ENCODE data around the gene LAMC1.
A peak's percentile ranks its signal among the peaks of the same experiment; 100 is the strongest.

LAMC1 gene

DNA sequence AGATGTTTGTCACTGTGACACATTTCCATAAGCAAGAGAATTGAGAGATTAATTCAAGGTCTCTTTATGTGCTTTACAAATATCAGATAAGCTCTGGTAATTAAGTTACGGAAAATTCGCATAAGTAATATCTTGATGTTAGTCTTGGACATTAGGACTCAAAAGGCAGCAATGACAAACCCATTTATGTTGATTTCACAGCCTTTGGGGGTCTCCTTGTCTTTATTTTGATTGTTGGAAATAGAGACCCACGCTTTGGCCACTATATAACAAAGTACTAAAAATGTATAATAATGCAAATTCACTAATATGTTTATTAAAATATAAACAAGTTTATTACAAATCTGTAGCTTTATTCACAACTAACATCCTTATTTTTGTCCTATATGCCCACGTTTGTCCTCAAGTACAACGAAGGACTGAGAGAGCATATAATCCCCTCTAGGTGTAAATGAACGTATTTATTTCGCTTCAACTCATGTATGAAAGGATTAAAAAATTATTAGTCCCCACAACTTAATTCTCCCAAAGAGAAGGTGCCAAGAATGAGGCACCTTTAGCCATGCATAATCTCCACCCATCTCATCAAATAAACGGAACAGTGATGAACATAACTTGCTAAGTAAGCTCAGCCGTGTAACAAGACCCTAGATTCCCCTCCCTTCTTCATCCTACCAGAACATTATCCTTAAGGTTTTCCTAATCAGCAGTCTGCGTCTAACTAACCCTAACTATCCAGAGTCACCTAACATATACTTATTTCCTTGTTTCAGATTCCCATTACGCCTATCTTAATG is 1.6 kb upstream of the LAMC1 start:
- DNase-seq (ENCODE audit: low read depth in 2 of 2) = no peak

DNA sequence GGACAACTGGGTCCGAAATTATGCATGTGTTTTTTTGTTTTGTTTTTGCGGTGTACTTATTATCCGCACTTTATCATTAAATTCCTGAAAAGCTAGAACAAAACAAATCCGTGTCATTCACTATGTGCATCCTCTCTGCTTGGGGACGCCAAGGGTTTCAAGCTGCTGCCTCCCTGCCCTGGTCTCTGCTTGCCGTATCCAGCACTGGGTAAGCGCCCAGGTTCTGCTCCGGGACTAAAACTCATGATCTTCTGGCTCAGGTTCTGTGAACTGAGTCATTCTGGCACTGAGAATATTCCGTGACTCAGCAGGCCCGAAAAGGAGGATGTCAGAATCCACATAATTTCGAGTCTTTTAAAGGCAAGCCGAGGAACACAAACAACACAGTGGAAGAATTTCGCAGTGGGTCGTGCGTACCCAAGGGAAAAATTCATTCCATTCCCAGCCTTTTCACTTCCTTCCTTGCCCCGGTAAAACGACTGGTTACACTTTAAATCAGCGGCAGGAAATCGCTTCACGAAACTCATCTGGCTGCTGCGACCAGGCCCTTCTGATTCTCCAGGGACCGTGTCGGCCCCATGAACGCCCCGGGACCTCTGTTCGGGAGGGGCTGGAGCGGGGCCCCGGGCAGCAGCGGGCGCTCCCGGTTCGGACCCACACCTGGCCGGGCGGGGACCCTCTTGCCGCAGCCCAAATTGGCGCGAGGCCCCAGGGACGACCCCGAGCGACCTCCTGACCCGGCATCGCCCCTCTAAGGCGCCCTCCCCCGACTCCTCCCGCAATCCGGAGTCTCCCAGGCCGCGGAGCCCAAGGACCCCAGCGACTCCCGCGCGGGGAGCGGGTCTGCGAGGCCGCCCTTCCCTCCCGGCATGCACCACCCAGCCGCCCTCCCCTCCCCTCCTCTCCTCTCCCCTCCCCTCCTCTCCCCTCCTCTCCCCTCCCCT is 746 bp upstream of the LAMC1 start:
- DNase-seq (ENCODE audit: low read depth in 2 of 2) = peak; percentile 24 to 27

DNA sequence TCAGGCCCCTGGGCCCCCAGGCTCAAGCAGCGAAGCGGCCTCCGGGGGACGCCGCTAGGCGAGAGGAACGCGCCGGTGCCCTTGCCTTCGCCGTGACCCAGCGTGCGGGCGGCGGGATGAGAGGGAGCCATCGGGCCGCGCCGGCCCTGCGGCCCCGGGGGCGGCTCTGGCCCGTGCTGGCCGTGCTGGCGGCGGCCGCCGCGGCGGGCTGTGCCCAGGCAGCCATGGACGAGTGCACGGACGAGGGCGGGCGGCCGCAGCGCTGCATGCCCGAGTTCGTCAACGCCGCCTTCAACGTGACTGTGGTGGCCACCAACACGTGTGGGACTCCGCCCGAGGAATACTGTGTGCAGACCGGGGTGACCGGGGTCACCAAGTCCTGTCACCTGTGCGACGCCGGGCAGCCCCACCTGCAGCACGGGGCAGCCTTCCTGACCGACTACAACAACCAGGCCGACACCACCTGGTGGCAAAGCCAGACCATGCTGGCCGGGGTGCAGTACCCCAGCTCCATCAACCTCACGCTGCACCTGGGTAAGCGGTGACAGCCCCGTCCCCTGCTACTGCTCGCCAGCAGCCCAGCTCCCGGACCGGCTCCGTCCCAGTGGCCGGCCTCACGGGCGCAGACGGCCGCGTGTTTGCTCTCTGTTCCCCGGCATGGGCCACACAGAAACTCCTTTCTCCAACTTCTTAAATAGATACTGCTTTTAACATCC is 539 bp downstream of the LAMC1 start:
- peak in 1 of 2 donors; percentile 29 for DNase-seq (ENCODE audit: low read depth in 2 of 2)

DNA sequence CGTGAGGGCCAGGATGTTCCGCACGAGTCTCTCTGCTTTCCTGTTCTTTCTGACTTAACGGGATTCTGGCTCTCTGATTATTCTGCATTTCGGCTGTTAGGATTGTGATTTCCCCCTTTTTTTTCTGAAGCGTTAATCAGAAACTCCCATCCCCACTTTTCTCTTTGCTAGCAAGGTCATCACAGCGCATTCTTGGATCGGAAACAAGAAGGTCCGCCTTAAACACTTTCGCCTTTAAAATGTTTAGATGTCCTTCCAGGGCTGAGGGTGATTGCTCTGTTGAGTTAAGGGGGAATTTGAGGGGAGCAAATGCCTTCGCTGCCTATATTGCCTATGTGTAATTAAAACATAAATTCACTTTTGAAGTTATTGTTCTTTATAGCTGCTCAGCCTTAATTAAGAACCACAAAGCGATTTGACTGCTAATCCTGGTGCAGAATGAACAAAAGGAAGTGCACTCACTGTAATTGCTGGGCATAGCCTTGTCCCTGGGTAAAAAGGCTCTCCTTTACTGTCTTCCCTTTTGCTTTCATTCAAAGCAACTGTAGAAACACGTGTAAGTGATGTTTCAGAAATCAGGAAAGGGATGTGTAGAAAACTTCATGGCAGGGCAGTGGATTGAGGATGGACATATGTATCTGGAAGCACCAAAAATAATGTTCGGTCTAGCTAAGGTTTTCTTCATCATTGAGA is 1.2 kb downstream of the LAMC1 start:
- no peak for DNase-seq (ENCODE audit: low read depth in 2 of 2)

DNA sequence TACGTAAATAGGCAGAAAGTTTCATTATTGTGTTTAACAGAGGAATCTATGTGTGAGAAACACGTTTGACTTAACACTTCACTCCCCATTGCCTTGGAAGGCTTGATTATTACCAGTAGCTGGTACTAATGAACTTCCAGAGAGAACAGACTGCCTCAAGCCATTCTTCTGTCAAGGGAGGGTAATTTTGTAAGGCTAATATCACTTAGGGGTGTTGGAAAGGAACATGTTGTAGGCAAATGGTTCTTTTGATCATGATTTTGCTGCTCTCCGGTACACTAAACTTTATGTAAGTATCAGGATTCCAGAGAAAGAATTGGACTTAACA is 1.8 kb downstream of the LAMC1 start:
- DNase-seq (ENCODE audit: low read depth in 2 of 2) = no peak

DNA sequence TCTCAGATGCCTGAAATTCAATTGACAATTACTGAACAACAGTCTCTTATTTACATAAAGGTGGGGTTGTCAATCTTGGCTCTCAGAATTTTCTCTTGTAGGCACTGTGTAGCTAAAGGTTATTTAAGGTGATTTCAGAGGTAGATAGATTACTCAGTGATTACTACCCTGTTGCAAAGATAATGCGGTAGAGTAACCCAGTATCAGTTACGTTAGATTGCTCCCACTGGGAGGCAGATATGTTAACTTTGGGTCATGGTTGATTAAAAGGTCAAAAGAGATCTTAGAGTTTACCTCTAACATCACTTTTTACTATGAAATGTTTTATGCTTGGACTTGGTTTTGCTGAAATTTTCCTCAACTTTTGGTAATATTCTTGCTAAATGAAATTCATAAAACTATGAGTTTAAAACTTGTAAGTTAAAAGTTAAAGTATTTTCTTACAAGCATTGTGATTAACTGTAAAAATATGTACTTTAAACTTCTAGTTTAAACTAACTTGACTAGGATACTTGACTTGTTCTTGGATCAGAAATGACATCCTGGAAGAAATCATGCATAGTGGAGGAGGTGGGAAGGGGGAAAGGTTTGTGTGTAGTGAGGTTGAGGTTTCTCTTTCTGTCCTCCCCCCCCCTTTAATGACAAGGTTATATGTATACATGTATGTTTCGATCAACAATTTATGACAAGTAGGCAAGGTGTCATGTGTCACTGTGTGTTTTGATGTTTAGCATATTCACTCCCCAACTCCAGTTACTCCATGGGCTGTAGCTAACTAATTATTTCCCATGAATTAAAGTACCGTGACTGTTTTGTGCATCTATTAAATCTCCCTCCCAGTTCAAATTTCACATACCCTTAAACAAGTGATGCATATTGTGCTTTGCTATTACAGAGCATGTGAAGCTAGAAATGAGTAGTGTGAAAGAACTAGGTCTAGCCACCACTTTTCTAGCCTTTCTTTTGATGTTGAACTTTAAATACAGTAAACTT is 2.9 kb downstream of the LAMC1 start:
- DNase-seq (ENCODE audit: low read depth in 2 of 2) = no peak

DNA sequence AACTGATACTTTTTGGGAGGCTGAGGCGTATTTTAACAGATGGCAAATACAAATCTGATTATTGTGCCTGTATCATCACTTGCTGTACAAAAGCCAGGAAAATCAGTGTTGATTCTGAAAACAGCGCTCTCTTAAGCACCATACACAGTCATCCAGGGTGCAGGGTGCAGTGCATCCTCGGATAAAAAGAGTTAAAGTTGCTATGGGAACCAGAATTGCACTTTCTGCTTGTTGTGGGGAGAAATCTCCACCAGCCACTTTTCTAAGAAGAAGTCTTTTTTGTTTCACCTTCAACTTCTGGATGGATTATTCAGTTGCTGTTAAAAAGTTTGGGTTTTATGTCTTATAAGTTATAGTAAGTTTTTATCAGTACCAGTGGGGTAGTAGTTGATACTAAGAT is 3.8 kb downstream of the LAMC1 start:
- no peak for DNase-seq (ENCODE audit: low read depth in 2 of 2)

DNA sequence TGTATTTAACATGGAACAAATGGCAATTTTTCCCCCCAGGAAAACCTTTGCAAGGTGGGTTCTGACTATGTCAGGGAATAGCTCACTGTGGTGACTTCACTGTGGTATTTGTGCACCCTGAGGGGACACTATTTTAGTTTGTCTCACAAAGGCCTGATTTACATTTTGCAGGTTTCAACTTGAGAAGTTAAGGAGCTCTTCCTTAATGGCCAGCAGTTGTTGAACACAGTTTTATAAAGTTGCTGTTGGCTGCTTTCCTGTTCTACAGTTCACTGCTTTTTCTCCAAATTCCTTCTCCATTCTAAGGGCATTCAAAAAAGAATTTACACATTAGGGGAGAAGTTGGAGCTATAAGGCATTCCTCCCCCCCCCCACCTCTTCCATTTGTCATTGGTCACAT is 4.6 kb downstream of the LAMC1 start:
- no peak for DNase-seq (ENCODE audit: low read depth in 2 of 2)

DNA sequence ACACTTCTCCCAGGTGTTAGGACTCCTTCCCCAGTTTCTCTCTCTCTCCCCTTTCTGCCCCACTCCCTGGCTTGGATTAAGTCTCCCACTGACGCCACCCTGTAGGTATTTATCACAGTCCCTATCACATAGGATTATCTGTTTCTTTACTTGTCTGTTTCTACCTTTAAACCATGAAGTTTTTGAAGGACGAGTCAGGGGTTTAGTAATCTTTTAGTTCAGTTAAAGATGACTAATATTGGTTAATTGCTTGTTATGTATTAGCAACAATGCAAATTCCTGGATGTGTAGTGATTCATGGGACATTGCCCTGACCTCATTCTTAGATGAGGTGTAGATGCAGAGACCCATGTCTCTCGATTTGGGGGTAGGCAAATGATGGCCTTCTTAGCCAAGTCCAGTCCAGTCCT is 6.4 kb downstream of the LAMC1 start:
- DNase-seq (ENCODE audit: low read depth in 2 of 2) = no peak

DNA sequence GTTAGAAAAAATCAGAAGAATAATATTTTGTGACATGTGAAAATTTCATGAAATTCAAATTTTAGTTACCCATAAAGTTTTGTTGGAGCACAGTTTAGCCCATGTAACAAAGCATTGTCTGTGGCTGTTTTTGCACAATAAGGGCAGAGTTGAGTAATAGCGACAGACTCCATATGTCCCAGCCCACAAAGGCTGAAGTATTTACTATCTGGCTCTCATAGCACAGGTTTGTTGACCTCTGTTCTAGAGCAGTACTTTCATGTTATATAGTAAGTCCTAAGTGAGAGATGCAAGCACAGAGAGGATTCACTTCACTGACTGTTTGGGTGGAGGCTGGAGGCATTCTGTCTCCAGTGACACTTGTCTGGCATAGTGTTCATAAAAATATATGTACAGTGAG is 6.8 kb downstream of the LAMC1 start:
- no peak for DNase-seq (ENCODE audit: low read depth in 2 of 2)

DNA sequence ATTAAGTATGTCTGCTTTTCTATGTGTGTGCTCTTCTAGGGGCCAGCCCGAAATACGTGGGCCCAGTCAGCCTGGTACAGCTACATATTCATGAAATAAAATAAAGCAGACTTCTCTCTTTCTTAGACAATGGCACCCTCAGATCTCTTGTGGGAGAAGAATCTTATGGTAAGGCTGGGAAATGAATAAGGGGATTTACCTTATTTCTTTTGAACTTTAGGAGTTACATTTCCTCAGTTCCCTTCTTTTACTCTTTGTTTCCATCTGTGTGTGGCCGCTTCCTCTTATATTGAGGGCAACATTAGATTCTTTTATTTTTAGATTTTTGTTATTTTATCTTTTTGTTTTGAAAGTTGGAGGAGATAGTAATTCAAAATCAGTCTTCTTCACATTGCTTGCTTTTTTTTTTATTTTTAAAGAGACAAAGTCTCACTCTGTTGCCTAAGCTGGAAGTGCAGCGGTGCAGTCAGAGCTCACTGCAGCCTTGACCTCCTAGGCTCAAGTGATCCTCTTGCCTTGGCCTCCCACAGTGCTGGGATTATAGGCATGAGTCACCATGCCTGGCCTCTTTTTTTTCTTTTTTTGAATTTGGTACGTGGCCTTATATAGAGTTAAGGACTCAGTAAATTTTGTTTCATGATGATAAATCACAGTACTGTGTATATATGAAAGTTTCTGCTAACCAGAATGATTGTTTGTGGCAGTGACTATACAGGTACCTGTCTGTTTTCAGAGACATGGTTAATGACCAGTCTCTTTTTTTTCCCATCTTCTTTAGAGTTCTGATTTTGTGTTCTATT is 9.1 kb downstream of the LAMC1 start:
- DNase-seq (ENCODE audit: low read depth in 2 of 2) = no peak

DNA sequence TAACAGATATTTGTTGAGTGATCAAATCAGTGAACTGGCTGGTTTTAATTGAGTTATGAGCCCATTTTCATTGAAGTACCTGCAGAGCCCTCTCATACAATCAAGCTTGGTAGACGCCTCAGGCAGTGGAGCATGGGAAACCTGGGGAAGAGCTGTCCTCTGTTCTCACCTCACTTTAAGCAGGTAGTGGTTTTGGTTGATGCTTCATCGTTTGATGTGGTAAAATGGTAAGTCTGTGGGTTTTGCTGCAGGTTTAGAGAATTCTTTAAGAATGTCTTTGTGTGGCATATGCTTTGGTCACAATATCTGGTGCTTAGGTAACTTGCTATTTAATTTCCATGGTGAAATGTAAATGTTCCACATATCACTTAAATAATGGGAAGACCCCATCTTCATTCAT is 10.0 kb downstream of the LAMC1 start:
- DNase-seq (ENCODE audit: low read depth in 2 of 2) = no peak

DNA sequence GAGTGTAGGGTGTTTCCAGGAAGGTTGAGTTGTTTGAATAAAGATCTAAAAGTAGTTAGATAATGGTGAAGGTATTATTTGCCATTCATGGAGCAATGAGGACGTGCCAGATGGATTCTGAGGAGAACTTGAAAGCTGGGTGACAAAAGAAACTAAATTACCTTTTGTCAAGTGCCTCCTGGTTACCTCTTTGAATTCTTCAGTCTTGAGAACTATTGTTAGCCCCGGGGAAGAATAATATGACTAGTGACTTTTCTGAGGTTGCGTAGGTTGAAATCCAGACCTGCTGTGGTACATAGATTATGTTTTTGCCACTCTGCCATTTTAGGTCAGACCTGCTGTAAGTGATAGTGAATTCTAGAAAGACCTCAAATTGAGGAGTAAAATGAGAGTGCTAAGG is 11.5 kb downstream of the LAMC1 start:
- no peak for DNase-seq (ENCODE audit: low read depth in 2 of 2)

DNA sequence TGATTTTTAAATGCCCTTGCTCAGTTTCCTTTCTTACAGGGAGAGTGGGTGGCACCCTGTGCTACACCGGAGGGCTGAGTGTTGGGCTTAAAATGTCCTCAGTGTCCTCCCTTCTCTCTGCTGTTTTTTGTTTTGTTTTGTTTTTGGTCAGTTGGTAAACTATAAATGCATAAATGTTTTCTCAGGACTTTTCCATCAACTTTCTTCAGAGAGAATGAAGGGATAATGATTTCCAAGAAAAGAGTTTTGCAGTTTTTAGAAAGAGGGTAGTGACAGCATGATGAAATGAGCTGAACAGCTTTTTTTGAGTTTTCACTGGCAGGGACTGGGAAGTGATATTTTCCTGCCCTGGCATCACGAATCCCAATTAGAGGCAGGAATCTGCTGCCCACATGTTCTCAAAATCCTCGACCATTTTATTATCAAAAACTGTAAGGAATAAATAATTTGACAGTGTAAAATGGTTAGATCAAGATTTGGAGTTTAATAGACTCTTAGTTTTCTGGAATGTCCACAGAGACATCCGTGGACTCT is 15.2 kb downstream of the LAMC1 start:
- DNase-seq (ENCODE audit: low read depth in 2 of 2) = no peak

DNA sequence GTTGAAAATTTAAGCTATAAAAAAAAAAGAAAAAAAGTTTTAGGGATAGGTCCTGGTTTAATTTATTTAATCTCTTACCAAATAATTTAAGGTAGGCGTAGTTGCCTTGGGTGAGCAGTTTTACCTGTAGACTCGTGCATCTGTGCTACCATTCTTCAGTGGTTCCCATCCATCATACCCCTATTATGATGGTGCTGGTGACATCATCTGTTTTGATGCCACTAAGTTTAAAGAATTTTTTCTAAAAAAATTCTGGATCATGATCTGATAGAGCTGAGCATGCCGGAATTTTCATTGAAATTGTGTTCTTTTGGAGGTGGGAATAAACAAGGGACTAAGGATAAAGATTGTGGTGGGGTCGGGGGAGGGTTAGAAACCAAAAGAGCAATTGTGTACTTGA is 15.7 kb downstream of the LAMC1 start:
- no peak for DNase-seq (ENCODE audit: low read depth in 2 of 2)

DNA sequence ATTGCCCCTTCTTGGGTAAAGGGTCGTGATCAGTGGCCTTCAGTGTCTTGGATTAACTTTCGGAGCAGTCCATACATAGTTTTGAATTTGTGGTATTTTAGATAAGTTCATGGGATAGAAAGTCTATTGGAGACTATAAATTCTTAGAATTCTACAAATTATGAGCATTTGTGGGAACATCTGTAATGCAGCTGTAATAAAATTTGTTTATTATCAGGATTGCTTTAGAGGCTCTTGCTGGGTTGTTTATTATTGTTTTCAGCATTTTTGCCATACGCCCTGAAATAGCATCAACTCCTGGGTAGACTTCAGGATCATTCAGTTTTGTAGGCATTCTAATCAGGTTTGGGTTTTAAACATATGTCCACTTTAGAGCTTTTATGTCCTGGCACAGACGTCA is 16.1 kb downstream of the LAMC1 start:
- no peak for DNase-seq (ENCODE audit: low read depth in 2 of 2)

DNA sequence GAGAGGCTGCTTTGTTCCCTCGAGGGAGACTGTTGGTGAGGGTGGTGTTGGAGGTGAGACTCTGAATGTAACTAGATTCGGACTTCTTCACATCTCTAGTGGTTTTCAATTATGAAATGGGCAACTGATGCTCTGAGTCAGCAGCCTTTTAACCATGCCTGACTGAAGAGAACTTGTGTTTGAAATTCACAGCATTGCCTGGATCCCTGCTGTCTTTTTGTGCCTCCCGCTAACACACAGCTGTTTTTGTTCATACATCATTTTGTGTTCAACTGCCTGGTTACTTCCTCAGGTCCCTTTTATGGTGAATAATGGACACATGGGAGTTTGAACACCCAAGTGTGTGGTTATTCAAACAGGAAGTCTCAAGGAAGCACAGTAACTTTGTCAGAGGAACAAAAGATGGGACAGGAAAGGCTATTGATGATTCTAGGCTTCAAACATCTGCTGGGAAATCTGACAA is 16.8 kb downstream of the LAMC1 start:
- DNase-seq (ENCODE audit: low read depth in 2 of 2) = no peak

DNA sequence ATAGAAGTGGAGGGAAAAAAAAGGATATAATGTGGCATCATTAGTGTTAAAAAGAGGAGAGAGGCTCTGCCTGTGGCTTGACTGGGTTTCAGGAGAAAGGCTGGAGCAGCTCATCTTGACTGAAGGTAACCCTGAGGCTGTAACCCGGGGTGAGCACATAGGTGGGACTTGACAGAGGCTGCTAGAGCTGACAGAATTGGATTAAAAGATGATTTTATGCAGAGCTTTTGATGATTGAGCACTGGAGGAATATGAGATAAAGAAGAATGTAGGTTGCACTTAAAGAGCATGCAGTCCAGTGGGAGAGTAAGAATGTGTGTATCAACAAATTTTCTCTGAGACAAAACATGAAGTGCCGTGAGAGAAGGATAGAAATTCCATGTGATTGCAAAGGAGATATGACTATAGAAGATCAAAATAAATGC is 17.3 kb downstream of the LAMC1 start:
- no peak for DNase-seq (ENCODE audit: low read depth in 2 of 2)

DNA sequence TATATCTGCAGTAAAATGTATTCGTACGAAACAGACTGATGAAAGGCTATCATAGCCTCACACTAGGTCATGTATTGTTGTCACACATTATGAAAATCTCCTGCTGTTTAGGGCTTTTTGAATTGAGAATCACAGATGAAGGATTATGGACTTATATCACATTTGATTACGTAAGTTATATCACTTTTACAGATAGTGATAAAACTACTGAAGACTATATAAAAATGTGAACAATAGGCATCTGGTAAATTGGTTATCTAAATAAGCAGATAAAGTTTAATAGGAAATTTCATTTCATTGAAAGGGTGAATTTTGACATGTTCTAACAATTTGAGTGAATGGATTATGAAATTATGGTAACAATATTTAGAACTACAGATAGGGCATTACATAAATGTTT is 20.0 kb downstream of the LAMC1 start:
- DNase-seq (ENCODE audit: low read depth in 2 of 2) = no peak

Data from stimulated activated CD4-positive, alpha-beta T cell treated with anti-CD3 and anti-CD28 coated beads, Interleukin-15, amount 100 ng/mL, for 48 hours (primary cell).